Measurements from ENCODE around the gene KRT6A.

KRT6A gene

DNA sequence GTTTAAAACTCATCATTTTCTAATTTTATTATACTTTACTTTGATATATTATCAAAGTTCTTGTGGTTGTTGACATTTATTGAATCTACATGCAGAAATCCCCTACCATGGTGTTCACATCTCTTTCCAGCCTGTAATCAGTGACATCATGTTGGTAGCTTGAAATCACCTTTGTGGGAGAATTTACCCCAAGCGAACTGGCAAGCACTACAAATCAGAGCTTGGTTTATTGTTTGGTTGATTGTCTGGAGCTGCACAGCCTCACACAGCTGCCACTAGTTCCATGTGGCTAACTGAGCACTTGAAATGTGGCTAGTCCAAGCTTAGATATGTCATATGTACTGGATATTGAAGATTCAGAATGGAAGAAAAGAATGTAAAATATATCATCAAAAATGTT lies 42.5 kb upstream of the KRT6A start:
- no peak overlapping the region for H3K27ac ChIP-seq
- TF ChIP-seq, protein P1, sequence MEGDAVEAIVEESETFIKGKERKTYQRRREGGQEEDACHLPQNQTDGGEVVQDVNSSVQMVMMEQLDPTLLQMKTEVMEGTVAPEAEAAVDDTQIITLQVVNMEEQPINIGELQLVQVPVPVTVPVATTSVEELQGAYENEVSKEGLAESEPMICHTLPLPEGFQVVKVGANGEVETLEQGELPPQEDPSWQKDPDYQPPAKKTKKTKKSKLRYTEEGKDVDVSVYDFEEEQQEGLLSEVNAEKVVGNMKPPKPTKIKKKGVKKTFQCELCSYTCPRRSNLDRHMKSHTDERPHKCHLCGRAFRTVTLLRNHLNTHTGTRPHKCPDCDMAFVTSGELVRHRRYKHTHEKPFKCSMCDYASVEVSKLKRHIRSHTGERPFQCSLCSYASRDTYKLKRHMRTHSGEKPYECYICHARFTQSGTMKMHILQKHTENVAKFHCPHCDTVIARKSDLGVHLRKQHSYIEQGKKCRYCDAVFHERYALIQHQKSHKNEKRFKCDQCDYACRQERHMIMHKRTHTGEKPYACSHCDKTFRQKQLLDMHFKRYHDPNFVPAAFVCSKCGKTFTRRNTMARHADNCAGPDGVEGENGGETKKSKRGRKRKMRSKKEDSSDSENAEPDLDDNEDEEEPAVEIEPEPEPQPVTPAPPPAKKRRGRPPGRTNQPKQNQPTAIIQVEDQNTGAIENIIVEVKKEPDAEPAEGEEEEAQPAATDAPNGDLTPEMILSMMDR (conservative IDR thresholded peaks at IDR 0.05), result no peak
- TF ChIP-seq ZFX (IDR thresholded peaks at IDR 0.05), result no peak

DNA sequence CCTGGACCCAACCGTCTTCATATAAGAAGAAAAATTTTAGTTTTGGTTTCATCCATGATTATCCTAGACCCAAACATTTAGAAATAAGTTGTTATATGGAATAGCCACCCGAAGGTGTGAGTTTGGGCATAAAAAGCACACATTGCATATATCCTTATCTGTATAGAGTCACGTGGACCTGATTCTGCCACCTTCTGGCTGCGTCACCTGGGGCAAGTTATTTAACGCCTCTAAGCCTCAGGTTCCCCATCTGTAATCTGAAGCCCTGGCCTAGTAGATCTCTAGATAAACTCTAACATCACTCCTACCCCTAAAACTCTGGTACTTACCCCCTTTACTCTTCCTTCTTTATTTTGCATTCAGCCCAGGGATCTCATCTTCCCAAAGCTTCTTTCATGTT lies 41.4 kb upstream of the KRT6A start:
- no peak overlapping the region for H3K27ac ChIP-seq
- TF ChIP-seq, protein P1 (conservative IDR thresholded peaks at IDR 0.05), result peak; percentile 32
- no peak for TF ChIP-seq ZFX (IDR thresholded peaks at IDR 0.05)

DNA sequence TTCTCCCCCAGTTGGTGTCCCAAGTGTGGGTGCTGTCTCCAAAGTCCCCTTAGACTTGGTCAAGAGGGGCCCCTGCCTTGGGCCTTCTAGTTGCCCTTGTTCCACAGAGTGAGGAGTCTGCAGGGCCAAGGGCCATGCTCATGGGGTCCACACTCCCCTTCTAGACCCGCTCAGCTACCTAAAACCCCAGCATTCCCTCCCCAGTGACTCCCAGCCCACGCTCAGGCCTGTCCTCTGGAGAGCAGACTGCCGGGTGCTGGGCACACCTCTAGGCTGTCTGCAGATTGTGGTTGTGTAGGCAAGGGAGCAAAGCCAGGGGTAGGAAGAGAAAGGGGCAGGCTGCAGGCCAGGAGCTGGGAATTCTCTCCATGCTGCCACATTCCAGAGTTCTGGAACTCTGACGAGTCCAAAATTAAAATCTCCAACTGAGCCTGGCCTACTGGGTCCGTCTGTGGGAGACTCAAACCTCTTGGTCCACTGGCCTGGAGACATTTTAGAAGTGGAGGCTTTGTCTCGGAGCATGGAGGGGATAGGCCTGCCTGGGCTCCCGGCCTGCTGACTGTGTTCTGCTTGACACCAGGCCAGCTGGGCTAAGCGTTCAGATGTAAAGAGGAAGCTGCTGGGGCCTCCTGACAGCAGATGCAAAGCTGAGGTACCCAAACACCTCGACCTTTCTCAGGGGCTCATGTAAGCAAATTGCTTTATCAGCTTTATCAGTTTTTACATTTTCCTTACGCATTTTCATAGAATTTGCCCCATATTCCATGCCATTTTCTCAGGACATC lies 40.8 kb upstream of the KRT6A start:
- TF ChIP-seq ZFX (IDR thresholded peaks at IDR 0.05), result no peak
- TF ChIP-seq, protein P1 (conservative IDR thresholded peaks at IDR 0.05), result no peak
- no peak overlapping the region for H3K27ac ChIP-seq

DNA sequence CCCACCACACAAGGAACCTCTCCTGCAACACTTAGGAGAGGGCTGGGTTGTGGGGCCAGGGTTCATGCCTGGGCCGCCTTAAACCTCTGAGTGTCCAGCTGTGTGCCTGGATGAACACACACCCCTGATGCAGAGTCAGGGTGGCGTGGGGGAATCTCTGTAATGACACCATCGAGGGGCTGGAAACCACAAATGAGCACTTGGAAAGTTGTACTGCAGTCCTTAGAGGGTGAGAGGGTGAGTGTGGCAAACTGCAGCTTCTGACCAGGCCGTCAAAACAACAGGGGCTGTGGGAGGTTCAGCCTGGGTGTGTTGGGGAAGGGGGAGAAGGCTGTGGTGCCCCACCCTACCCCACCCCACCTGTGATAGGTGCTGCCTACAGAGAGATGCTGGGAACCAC lies 39.6 kb upstream of the KRT6A start:
- no peak overlapping the region for H3K27ac ChIP-seq
- TF ChIP-seq, protein P1 (conservative IDR thresholded peaks at IDR 0.05), result no peak
- no peak for TF ChIP-seq ZFX (IDR thresholded peaks at IDR 0.05)

DNA sequence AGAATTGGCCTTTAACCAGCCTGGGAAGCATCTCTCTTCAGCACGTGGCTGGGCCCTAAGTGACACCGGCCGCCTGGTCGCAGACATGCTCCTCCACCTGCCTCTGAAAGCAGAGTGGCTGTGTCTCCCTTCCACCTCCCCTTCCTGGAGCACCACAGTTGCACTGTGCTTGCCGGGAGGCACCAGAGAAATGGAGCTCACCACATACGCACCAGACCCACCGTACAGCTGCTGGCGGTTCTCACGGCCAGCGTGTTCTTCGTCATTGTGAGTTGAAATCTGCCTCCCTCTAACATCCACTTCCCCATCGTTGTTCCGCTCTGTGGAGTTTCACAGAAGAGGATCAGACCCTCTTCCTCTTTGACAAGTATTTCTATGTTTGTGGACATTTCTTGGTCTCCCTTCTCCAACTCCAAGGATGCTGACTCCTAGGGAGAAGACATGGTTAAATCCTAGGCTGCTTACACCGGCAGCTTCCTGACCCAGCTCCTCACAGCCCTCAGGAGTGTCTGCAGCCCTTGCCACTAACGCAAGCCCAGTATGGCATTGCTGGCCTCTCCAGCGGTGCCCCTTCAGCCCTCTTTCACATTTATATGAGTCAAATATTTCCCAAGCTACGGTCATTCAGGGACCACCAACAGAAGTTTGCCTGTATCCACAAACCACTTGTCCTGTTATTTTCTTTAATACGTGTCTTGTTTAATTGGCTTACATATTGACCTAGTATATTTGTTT lies 38.7 kb upstream of the KRT6A start:
- TF ChIP-seq ZFX (IDR thresholded peaks at IDR 0.05), result no peak
- TF ChIP-seq, protein P1 (conservative IDR thresholded peaks at IDR 0.05), result no peak
- no peak overlapping the region for H3K27ac ChIP-seq

DNA sequence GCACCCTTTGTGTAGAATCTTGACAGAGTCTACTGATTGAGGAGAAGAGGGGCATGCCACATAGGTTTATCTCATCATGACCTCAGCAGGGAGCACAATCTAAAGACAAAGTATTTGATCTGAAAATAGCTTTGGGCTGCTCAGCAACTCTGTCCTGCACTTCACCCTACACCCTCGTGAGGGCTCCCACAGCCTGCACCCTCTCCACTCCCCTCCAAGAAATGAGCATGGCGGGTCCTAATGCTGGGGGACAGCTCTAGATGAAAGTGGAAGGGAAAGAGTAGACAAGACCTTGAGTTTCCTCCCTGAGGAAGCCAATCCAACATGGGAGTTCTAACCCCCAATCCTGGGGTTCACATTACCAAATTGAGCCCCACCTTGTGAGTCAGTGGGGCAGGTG lies 37.8 kb upstream of the KRT6A start:
- no peak for TF ChIP-seq ZFX (IDR thresholded peaks at IDR 0.05)
- TF ChIP-seq, protein P1 (conservative IDR thresholded peaks at IDR 0.05), result no peak
- H3K27ac ChIP-seq, result no peak overlapping the region

DNA sequence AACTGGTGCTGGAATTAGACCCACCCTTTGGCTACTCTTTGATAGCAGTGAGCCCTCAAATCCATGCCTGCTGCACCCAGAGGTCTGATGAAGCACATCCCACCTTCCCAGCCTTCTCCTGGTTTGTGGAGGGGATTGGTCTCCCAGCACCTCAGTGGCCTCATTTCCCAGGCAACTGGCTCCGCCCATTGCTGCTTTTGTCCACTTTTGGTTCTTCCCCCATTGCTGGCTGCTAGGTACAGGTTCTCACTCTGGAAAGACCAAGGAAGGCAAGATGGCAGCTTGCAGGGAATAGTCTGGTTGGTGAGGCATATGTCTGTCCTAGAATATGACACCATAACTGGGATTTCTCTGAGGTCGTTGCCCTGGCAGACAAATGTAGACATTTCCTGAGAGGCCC lies 37.3 kb upstream of the KRT6A start:
- H3K27ac ChIP-seq, result no peak overlapping the region
- TF ChIP-seq ZFX (IDR thresholded peaks at IDR 0.05), result no peak
- TF ChIP-seq, protein P1 (conservative IDR thresholded peaks at IDR 0.05), result no peak
